NCI-H2196 treated with DMSO at 0.1 percent for 48 hours (cell line): ENCODE measurements around the gene CDH23.

Source experiments
- DNase-seq: peaks from one replicate; lab custom pipeline; 2025; ENCODE audit not compliant: unreplicated experiment; lab: John Stamatoyannopoulos, UW

The CDH23 gene

DNA sequence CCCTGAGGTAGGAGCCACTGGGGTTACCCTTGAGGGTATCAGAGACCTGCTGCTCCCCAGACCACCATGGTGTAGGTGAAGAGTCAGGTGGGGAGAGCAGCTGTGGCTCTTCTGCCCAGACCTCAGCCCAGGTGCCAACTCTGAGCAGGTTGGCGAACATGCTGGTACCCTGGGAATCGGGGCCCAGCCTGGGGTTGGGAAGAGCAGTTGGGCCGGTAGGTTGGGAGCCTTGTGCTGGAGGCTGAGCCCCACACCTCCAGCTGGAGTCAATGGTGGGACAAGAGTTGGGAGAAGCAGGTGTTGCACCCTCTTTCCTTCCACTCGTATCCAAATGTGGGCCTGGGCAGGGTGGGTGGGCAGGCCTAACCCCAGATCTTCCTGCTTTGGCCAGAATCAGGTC lies 114.5 kb downstream of the CDH23 start:
- no peak for DNase-seq

DNA sequence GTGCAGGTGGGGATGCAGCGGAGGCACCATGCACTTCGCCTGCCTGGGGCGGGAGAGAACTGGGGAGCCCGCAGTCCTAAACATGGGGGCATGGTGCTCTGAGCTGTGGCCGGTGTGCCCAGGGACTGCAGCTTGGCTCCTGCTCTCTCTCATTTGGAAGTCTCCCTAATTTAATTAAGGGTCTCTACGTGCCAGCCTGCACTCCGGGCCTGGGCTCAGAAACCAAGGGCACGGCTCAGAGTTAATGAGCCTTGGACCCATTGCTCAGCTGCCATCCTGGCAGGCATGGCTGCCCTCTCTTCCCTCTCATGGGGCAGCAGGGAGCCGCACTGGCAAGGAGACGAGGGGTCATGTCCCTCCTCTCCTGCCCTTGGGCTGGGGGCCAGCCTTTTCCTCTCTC lies 115.6 kb downstream of the CDH23 start:
- DNase-seq: no peak

DNA sequence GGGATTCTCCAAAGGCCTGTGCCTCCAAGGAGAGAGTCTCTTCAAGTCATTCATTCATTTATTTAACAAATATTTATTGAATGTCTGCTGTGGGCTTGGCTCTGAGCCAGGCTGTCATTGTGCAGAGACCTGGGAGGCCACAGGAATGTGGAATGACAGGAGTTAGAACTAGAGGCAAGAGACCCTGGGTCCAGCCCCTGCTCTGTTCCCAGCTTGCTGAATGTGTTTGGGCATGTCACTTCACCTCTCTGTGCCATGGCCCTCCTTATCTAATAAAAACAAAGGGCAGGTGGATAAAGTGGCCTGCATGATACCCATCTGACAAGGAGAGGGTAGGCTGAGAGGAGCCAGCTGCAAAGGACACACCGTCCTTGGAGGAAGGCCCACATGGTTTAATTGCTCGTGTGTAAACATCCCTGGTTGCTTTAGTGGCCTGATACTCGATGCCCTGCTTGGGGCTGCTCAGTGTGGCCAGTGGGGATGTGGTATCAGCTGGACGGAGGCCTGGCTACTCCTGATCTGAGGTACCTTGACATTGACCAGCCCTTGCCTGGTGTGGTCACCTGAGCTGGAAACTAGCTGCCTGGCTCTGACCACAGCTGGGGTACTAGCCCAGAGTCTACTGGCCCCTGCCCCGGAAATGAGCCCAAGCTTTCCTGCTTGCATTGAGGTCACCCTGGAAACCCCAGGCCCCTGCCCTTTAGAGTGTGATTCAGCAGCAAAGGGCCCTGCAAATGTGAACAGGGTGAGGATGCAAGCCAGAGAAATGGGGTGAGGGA lies 116.2 kb downstream of the CDH23 start:
- DNase-seq: peak; percentile 2

DNA sequence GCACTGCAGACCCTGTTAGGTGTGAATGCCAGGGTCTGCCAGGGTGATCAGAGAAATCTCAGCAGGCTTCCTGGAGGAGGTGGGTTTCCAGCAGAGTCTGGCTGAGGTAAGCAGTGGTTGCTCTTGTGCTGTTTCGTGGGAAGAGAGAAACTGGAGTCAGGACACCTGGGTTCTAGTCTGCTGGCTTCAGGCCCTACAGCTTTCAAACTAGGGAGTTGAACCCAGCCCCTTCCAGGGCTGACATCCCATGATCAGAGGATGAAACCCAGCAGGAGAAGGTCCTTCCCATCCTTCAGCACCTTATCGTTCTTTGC lies 116.8 kb downstream of the CDH23 start:
- no peak for DNase-seq

DNA sequence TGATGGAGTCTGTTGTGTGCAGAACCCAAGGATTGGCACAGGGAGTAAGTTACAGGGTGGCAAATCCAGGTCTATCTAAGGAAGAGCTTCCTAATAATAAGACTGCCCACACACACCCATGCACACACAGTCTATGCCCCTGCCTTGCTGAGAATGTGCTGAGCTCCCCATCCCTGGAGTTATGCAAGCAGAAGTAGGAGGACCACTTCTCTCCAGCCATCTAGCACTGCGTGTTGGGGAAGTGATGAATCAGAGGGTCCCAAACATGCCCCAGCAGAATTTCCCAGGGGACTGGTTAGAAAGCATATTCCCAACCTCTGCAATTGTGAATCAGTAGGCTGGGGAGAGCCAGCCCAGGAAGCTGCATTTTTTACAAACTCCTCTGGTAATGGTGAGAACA lies 117.2 kb downstream of the CDH23 start:
- DNase-seq: no peak

DNA sequence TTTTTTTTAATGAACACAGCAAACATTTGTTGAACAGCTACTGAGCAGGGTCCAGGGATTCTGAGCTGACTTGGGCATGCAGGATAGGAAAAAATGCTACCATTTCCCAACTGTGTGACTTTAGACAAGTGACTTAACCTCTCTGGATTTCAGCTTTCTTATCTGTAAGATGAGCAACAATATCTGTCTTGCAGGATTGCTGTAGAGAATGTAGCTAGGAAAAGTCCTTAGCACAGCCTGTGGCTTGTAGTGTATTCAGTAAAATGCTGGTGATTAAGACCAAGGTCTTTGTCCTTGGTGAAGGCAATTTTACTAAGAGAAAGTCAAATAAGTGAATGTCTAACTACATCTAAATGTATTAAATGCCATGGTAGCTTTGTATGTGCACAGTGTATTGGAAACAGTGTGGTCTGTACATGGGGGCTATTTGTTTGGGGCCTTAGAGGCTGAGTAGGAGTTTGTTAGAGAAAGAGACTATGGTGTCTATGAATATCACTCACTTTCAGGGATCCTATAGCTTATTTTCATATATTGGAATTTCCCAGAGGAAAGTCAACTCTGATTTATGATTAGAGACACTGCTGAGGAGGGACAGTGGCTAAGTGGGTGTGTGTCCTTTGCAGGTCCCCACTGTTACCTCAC lies 118.9 kb downstream of the CDH23 start:
- no peak for DNase-seq

DNA sequence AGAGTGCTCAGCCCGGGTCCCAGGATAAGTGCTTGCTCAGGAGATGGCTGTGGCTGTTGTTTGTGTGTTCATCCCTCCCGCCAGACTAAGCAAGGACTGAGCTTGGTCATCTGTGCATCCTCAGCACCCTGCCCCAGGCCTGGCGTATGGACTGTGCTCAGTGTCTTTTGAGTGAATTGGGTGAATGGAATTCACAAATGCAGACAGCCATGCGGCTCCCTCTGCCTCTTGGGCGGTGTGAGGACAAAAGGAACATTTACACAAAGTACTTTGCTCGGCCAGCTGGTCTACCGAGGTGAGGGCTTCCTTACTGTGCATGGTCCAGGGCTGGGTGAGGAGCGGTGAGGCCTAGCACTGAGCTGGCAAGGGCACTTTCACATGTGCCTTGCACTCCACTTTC lies 120.2 kb downstream of the CDH23 start:
- no peak for DNase-seq

DNA sequence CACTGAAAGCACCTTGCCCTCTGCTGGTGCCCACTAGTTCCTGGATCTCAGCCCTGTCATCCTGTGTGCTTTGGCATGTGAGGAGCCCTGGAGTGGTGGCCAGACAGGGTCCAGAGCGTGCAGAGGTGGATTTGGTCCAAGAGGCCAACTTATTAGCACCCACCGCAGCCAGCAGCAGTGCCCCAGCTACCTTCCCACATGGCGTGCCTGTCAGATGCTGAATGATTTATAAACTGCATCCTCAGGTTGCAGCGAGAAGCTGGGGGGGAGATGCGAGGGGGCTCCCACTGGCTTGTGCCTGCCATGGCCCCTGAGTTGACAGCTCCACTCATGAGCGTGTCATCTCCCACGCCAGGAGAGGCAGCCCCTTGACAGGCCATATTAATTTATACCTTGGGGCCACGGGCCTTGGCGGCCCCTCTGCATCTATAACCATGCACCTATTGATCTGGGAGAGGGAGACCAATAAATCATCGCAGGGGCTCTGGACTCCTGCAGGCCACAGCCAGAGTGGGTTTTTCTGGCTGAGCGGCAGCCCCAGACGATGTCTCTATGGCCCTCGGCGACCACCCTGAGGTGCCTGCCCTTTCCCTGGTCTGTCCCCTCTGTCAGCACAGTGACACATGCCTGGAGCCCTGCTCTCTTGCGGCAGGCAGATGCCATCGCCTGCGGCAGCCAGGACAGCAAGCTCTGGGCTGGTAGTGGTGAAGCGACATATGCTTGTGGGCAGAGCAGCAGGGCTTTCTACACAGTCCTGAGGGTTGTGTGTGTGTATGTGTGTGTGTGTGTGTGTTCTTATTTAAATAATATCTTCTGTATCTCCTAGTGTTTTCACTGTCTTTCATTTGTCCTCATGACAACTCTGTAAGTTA lies 120.8 kb downstream of the CDH23 start:
- no peak for DNase-seq

DNA sequence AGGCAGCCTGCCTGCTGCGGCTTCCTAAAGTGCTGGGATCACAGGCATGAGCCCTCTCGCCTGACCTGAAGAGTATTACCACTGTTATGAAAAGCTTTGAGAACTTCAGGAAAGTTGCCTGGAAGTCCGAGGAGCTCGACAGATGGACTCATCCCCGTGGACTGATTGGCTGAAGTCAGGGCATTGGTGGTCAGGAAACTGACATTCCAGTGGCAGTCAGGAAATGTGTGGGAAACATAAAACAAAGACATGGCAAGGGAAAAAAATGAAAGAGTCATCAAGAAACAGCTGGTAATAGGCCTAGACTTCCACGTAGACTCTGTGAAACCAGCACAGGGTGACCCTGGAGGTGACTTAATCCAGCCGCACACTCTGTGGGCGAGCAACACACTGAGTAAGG lies 123.3 kb downstream of the CDH23 start:
- DNase-seq: no peak

DNA sequence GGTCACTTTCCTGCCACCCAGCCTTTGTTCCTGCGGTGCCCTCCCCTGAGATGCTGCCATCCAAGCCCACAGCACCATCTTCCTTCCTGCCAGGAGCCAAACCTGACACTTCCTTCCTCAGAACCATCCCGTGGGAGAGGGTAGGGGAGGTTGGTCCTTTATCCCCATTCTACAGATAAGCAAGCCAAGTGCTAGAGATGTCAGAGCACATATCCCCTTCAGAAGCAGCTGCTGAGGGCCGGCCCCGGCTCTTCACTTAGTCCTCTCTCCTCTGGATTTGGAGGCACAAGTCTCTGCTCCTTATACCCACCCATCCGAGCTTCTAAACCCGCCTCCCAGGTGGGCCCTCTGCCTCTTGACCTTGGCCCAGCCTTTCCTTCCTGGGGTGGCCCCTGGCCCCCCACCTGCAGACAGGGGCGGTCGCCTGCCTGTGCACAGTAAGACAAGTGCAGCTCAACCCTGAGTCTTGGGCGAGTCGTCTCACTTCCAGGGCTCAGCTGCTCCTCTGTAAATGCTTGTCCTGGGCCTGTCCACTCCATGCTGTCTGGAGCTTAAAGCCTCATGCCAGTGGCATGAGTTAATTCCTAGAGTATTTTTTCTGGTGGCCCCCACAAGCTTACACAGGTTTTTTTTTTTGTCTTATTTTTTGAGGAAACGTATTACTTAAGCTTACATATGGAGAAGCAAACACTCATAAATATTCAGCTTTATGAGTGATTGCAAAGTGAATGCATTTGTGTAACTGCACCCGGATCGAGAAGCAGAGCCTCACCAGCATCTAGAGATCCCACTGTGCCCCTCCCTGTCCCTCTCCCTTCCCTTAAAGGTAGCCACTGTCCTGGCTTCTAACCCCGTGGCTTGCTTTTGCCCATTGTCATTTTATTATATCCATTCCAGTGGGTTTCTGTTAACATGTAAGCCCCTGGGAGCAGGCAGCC lies 125.1 kb downstream of the CDH23 start:
- DNase-seq: no peak

DNA sequence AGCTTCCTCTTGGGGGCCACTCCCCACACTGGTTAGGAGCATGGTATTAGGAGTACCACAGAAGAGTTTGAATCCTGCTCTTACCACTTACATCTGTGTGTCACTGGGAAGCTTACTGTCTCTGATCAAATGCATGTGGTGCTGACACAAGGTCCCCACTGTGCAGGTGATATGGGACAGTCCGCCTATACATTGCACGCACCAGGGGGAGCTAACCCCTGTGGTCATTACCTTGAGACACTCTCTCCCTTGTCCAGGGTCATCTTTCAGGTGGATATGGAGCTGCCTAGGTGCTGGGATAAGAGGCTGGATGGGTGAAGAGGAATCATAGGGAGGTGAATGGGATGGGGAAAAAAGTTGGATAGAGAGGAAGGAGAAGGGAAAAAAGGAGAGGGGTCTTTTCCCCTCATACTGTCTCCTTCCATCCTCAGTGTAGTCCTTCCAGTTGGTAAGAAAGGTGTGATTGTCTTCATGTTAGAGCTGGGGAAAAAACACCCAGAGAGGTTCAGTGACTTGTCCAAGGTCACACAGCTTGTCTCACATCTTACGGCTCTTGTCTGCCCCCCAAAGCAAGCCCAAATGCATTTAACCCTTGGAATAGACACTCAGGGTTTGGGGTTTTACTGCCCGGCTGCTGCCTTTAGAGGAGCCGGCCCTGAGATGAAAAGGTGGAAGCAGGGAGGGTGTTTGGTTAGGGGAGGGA lies 125.9 kb downstream of the CDH23 start:
- no peak for DNase-seq

DNA sequence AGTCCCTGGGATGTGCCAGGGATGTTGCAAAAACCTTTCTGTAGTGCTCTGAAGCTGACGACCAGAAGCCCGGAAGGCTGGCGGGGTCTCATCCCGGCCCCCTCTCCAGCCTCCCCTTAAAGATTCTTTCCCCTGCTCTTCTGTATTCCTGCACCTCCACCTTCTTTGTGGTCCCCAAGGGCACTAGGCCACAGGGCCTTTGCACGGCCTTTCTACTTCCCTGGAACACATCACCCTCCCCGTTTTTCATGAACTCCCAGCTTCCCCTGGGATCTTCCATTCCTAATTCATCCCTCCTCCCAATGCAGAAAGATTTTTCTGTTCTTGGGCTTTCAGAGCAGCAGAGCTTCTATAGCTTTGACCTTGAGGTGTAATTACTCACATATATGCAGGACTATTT lies 127.0 kb downstream of the CDH23 start:
- DNase-seq: no peak

DNA sequence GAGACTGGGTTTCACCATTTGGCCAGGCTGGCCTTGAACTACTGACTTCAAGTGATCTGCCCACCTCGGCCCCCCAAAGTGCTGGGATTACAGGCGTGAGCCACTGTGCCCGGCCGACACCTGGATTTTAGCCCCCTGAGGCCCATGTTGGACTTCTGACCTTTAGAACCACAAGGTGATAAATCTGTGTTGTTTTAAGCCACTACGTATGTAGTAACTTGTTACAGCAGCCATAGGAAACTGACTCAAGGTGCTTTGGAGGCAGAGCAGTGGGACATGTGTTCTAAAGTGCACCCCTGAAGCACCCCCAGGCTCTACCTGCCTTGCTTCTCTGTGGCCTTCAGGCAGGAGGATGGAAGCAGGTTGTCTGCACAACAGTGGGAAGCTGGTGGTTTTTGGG lies 128.4 kb downstream of the CDH23 start:
- no peak for DNase-seq

DNA sequence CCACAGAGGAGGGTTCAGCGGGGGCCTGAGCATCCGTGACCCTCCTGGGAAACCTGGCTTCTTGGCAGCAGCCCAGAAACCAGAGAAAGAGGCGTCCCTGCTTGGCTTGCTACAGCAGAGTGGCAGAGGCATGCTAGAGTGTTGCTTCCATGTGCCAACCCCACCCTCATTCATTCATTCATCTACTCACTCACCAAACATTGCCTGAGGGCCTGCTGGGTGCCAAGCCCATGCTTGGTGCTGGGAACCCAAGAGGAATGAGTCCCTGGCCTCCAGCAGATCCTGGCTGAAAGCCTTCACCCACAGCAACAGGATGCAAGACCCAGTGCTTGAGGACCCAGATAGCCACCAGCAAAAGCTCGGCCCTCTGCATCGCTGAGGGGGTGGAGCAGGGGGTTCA lies 129.0 kb downstream of the CDH23 start:
- DNase-seq: no peak

DNA sequence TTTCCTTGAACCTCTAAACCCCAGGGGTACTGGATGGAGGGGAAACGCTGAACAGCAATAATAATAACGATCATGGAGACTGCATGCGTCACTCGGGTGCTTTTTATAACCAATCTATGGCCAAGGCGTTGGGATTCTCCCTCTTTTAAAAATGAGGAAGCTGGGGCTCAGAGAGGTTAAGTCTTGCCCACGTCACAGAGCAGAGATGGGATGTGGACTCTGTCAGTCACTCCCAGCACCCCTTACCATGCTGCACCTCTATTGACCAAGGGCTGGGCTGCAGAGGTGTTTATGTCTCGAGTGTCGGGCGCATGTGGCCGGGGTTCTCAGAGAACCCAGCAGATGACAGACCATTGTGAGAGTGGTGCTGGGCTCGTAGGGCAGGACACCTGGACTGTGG lies 129.9 kb downstream of the CDH23 start:
- no peak for DNase-seq

DNA sequence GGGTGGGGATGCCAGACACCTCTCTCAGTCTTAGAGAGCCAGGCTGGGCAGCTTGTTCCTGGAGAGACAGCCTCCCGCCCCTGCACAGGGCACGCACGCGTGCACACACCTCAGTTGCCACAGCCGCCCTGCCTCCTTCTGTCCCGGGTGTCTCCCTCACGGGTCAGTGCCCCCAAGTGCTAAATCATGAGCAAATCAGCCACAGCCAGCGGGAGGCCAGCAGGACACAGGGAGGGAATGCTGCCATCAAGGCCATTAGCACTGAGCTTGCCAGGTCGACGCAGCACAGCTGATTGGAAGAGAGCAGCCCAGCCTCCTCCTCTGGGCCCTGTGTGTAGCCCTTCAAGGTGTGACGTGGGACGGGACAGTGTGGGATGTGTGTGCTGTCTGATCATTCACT lies 130.4 kb downstream of the CDH23 start:
- no peak for DNase-seq

DNA sequence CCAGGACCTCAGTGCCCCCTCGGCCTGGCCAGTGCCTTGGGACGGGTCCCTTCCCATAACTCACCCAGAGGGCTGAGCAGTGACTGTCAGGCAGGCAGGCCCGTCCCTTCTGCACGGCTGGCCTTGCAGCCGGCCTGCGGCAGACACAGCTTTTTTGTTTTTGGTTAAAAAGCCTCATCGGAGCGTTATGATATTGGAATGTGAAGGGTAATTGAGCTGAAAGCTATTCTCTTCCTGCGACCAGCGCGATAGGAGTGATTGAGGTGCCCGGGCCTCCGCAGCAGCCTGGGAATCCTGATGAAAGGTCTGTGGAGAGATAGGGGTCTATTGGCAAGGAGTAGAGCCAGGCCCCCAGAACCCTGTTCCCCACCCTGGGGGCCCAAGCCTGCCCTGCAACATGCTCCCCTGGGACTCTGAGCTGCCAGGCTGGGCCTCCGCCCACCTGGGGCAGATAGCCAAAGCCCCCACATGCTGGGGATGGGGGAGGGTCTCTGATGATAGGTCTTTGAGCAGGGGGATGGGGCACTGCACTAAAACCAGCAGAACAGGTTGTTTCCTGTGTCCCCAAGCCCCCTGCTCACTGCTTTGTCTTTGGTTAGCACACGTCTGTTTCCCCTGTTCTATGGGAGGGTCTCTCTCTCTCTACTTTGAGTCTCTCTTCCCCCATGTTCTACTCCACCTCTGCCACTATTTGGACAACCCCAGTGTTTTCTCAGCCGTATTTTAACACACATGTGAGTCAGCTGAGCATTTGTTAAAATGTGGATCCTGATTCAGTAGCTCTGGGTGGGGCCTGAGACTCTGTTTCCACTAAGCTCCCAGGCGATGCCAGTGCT lies 131.9 kb downstream of the CDH23 start:
- no peak for DNase-seq

DNA sequence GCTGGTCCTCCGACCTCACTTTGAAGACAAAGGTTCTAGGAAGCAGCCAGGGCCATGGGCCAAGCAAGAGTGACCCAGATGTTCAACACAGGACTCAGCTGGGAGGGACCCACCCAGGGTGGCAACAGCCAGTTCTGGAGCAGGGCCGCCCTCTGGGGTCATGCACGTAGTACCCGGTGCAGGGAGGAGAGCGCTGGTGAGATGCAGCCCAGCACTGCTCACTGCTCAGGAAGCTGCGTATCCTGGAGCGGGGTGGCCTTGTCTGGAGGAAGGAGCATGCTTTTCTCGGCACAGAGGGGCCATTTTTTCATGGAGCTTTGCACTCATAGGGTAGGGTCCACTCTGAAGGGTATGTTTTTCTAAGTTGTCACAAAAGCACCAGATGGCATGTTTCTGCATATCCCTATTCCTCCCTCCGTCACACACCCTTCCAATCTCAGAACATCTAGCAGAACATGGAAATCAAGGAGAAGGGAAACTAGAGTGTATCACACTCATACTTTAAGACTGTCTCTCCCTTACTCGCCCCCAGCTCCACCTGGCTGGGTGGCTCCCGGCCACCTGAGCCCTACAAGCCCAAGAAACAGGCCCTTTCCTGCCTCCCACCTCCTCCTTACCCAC lies 132.6 kb downstream of the CDH23 start:
- DNase-seq: no peak

DNA sequence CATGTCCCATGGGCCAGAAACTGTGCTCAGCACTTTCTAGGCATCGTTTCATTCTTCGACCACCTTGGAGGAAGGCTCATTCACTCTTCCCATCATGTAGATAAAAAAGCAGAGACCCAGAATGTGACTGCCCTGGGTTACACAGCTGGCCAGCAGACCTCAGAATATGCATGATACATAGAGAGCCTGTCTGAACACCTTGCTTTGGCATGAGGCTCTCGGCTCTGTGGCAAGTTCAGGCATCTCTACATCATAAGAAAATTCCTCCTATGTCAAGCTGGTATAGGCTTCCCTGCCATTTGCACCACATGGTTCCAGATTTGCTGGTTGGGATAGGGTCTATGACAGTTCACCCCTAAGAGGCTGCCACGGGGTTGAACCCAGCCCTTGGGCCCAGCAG lies 134.1 kb downstream of the CDH23 start:
- no peak for DNase-seq
